ENCODE measurements around the gene OPRM1. TPM values are rescaled to one million over a fixed set of nuclear protein-coding genes. Genes with fewer than 3 reads are reported as not detected.

The OPRM1 gene
- total and polyA plus RNA-seq, 8 donors, result 0.45 to 1.5 TPM; not detected in 6

- Histone ChIP-seq H3K9me3 (no peaks in the 10 kb centered on the region), H3K4me3 (no peak overlapping the region), H3K4me1 (no peaks in the 10 kb centered on the region), H3K27me3 (no peaks in the 10 kb centered on the region), H3K36me3 (no peaks in the 10 kb centered on the region), H3K27ac (no peak overlapping the region)
- TF ChIP-seq CTCF (IDR thresholded peaks at IDR 0.05) (no peak), POLR2A (IDR thresholded peaks at IDR 0.05) (no peak), EP300 (IDR thresholded peaks at IDR 0.05) (no peak)
- 63 to 83% (median 79%) methylated on average over 3 of the region's 3 CpGs for WGBS, 5 donors
- DNase-seq, result no peak
- intact Hi-C loops (cut with DNase I; ENCODE audit: low total_unique reads), result no loop called here
Measured at GRCh38 chr6:154096834-154097233, 57.8 kb downstream of the OPRM1 start.

- no peak overlapping the region for H3K4me3 ChIP-seq
- no peak overlapping the region for H3K27ac ChIP-seq
- intact Hi-C loops (cut with DNase I; ENCODE audit: low total_unique reads), result no loop called here
- DNase-seq, result no peak
- no peaks in the 10 kb centered on the region for H3K36me3 ChIP-seq
- H3K27me3 ChIP-seq, result no peaks in the 10 kb centered on the region
- H3K9me3 ChIP-seq, result no peaks in the 10 kb centered on the region
- H3K4me1 ChIP-seq, result no peaks in the 10 kb centered on the region
- 80 to 94% (median 88%) methylated on average over 4 of the region's 4 CpGs for WGBS, 5 donors
- no peak for TF ChIP-seq POLR2AphosphoS5 (IDR thresholded peaks at IDR 0.05)
- no peak for TF ChIP-seq CTCF (IDR thresholded peaks at IDR 0.05)
- no peak for TF ChIP-seq EP300 (IDR thresholded peaks at IDR 0.05)
Measured at GRCh38 chr6:154099211-154099610, 60.2 kb downstream of the OPRM1 start.

GRCh38 chr6:154106251-154106650 lies 67.2 kb downstream of the OPRM1 start:
- WGBS, 5 donors, result 82 to 91% (median 88%) methylated on average over 2 of the region's 2 CpGs

GRCh38 chr6:154111025-154111424 lies 72.0 kb downstream of the OPRM1 start:
- Histone ChIP-seq H3K27ac (no peak overlapping the region), H3K9me3 (no peaks in the 10 kb centered on the region), H3K4me3 (no peak overlapping the region), H3K27me3 (no peaks in the 10 kb centered on the region), H3K36me3 (no peaks in the 10 kb centered on the region), H3K4me1 (no peaks in the 10 kb centered on the region)
- WGBS, 5 donors, result 80 to 97% (median 90%) methylated on average over 1 of the region's 1 CpG
- intact Hi-C loops (cut with DNase I; ENCODE audit: low total_unique reads), result no loop called here
- no peak for DNase-seq
- TF ChIP-seq EP300 (IDR thresholded peaks at IDR 0.05) (no peak), POLR2A (IDR thresholded peaks at IDR 0.05) (no peak), POLR2AphosphoS5 (IDR thresholded peaks at IDR 0.05) (no peak), CTCF (IDR thresholded peaks at IDR 0.05) (no peak)

More at GRCh38 chr6:154106251-154106650, 67.2 kb downstream of the OPRM1 start:
- Histone ChIP-seq H3K36me3 (no peaks in the 10 kb centered on the region), H3K9me3 (no peaks in the 10 kb centered on the region), H3K4me1 (no peaks in the 10 kb centered on the region), H3K27me3 (no peaks in the 10 kb centered on the region), H3K4me3 (no peak overlapping the region), H3K27ac (no peak overlapping the region)
- intact Hi-C loops (cut with DNase I; ENCODE audit: low total_unique reads), result no loop called here
- no peak for TF ChIP-seq CTCF (IDR thresholded peaks at IDR 0.05)
- DNase-seq, result no peak
